ENCODE measurements around the gene PGPEP1.
"Not testable (repeated sequence)": the region's sequence is repeated elsewhere in the genome, so short reads cannot be mapped to it uniquely, and the experiment has no call there.

Gene PGPEP1

DNA sequence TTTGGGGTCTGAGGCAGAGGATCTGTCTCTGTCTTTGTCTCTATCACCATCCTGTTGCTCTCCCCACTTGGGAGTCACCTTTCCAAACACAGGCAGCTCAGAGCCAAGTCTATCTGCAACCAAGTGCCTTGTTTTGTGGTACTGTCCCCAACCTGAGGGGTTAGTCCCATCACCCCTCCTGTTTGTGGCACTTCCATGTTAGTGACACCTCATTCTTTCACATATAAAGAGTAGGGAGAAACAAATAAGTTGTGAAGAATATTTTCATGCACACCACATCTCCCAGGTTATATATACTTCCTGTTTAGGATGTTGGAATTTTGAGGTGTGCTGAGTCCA is 49.3 kb downstream of the PGPEP1 start:
- DNase-seq (ENCODE audit: low read depth in 3 of 3, low spot score in 1 of 3) = no peak

DNA sequence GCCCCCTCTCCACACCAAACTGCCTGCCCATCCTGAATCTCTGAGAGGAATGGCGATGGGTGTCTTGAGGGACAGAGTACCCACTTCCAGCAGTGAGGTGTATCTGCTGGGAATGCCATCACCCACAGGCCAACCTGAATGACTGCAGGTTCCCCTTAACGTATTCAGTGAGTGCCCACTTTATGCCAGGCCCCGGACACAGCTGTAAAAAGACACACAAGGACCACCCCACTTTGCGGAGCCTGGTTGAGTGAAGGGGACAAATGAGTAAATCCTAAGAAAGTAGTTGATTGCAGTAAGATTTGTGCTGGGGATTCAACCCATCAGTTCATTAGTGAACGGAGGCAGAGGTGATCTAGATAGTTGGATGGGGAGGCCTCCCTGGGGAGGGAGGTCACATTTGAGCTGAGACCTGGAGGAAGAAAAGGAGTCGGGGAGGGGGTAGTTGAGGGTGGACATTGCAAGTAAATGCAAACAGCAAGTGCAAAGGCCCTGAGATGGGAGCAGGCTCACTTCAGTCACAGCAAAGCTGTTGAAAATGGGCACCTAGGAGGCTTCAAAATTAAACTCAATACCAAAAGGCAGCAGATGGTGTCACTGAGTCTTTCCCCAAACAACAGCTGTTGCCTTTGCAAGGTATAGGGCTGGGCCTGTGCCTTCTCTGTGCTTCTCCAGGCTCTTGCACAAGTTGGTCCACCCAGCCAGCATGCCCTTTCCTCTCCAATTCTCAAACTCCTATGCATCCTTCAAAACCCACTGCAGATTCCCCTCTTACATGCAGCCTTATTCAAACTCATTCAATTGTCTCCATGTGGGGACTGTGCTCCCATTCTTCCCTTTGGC is 49.9 kb downstream of the PGPEP1 start:
- no peak for DNase-seq (ENCODE audit: low read depth in 3 of 3, low spot score in 1 of 3)

DNA sequence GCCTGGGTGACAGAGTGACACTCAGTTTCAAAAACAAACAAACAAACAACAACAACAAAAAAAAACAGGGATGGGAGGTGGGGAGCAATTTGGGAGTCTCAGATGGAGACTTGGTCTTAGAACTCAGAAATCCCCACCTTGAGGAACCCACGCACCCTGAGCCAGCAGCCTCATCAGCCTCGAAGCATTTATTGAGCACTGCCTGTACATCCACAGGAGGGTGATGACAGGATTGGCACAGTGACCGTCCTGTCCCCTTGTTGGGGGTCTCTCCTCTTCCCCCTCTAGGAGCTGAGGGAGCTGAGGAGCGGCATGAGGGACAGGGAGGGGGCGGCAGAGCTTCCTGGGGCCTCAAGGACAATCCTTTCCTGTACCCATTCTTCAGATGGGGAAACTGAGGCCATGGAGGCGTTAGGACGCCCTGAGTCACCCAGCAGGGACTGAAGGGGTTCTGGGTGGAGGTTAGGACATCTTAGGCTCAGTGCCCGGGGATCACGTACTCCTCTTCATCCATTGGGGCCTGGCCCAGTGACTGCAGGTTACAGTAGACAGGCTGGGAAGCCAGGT is 51.2 kb downstream of the PGPEP1 start:
- no peak for DNase-seq (ENCODE audit: low read depth in 3 of 3, low spot score in 1 of 3)

DNA sequence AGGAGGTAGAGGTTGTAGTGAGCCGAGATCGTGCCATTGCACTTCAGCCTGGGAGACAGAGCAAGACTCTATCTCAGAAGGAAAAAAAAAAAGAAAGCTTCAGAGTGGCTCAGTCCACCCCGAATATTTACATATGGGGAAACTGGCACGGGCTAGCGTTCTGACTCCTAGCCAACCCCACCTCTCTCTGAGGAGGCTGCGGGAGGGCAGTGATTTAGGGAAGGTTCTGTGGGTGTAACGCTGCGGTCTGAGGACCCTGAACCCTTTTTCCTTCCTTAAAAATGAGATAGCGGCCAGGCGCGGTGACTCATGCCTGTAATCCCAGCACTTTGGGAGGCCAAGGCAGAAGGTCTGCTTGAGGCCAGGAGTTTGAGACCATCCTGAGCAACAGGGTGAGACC is 52.0 kb downstream of the PGPEP1 start:
- DNase-seq (ENCODE audit: low read depth in 3 of 3, low spot score in 1 of 3) = no peak

DNA sequence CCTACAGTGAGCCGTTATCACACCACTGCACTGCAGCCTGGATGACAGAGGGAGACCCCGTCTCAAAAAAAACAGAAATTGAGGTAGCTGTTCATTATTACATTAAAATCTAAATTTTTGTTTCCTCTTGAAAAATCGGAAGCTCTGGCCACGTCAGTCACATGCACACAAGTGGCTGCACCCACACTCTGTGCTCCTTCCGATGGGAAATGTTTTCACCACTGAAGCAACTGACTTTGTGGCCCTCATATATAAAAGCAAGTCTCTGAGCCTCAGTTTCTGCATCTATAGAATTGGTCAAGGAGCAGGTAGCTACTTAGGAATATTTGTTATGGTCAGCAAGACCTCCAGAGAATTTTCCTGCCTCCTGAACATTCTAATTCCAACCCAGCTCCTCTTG is 52.5 kb downstream of the PGPEP1 start:
- no peak for DNase-seq (ENCODE audit: low read depth in 3 of 3, low spot score in 1 of 3)

DNA sequence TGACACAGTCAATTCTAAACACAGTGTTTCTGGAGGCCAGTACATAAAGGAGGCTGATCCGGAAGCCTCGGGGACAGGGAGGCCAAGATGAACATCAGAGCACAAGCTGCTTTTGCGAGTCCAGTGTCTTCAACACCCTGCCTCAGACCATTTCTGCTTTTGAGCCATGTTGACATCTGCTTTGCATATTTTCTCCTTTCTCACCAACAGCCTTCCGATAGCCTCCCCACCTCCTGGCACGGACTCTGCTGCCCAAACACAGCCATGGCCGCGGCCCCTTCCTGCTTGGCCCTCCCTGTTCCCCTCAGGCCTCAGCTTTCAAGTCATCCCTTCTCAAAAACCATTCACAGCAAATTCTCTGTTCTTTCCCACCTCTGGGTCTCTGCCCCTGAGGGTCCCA is 53.4 kb downstream of the PGPEP1 start:
- DNase-seq (ENCODE audit: low read depth in 3 of 3, low spot score in 1 of 3) = no peak

DNA sequence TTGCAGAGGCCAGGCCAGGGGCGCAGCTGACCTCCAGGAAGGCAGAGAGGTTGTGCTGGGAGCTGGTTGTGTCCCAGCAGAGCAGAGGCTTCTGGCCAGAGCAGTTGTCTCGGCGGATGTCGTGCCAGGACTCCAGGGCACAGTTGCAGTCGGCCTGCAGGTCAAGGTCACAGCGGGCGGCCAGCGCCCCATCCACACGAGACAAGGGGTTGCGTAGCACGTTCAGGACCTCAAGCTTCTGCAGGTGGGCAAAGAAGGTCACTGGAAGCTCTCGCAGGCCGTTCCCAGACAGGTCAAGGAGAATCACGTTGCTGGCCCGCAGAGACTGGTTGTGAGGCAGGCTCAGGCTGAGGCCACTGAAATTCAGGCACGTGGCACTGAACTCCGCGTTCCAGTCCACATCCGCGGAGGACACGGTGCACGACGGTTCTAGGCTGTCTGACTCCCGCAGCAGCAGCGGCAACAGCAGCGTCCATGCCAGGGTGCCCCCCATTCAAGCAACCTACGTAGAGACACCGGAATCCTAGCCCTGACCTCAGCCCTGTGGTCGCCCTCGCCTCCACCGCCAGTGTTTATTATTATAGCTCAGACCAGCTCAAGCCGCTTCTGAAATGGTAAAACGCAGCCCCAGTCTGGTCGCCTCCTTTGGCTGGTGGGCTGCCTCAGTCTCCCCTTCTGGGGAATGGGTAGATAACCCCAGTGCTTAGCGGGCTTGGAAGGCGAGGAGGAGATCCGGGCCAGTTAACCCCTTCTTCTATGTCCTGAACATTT is 56.3 kb downstream of the PGPEP1 start:
- DNase-seq (ENCODE audit: low read depth in 3 of 3, low spot score in 1 of 3) = no peak

DNA sequence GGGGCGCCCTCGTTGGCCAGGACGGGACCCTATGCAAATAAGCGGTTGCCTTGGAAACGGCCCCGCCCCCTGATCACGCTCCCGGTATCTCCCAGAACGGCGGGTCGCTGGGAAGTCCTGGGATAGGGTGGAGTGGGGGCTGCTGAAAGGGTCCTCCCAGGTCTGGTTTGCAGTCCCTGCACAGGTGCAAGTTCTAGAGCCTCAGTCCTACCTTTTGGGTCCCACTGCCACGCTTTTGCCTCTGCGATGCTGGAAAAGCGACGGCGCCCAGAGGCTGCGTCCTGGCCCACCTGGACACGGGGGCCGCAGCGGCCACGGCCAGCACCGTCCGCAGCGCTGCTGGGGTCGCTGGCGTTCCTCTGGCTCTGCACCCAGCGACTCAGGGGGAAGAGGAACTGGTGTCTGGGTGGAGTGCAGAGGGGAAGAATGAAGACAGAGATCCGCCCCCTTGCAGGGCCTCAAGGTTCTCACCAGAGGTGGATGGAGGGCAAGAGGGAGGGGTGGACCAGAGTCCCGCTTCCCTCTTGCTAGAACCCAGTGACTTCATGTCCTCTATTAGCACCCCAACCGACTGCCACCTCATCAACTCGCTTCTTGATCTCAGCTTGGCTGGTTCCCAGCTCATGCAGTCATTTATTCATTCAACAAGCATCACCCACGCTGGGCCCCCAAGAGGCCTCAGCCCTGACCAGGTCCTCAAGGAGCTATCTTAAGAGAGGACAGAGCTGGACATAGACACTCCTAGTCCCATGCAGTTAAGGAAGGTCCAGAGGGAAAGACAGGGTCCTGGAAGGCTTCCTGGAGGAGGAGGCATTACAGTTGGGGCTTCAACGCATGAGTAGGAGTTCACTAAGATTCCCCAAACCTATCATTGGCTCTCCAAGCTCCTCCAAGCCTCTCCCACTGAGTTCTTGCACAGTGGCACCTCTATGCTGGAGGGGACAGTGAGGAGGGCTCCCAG is 57.1 kb downstream of the PGPEP1 start, which contains the start of gene LRRC25:
Gene LRRC25 (minus strand): TSS at position 381 of the 961 bp plus-strand sequence. CDS start 659 bp downstream, outside the sequence.
- no peak for DNase-seq (ENCODE audit: low read depth in 3 of 3, low spot score in 1 of 3)

DNA sequence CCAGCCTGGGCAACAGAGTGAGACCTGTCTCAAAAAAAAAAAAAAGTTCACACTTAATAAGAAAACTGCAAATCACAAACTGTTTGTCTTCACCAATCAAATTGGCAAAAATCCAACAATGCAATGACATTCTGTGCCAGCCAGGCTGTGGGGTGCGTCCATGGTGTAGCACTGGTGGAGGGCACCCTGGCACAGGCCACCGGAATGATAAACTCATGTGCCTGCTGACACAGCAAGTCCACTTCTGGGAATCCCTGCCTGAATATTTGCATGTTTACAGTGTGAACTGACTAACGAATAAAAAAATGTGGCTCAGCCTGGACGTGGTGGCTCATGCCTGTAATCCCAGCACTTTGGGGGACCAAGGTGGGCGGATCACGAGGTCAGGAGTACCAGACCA is 58.6 kb downstream of the PGPEP1 start:
- no peak for DNase-seq (ENCODE audit: low read depth in 3 of 3, low spot score in 1 of 3)

DNA sequence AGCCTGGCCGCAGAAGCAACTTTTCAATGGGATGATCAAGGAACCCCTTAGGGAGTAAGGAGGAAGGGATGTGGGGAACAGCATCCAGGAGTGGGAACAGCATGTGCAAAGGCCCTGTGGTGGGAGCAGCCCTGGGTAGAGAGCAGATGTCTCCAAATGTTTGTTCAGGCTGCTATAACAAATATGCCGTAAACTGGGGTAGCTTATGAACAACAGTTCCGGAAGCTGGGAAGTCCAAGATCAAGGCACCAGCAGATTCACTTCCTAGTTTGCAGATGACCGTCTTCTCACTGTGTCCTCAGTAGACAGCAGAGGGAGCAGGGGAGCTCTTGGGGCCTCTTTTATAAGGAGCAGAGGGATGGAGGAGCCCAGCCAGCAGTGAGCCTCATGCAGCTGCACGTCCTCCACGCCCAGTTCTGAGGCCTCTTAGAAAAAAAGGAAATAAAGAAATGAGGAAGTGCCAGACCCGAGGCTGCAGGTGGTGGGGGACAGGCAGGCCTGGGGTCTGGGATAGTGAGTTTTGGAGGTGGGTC is 61.2 kb downstream of the PGPEP1 start:
- DNase-seq (ENCODE audit: low read depth in 3 of 3, low spot score in 1 of 3) = no peak

DNA sequence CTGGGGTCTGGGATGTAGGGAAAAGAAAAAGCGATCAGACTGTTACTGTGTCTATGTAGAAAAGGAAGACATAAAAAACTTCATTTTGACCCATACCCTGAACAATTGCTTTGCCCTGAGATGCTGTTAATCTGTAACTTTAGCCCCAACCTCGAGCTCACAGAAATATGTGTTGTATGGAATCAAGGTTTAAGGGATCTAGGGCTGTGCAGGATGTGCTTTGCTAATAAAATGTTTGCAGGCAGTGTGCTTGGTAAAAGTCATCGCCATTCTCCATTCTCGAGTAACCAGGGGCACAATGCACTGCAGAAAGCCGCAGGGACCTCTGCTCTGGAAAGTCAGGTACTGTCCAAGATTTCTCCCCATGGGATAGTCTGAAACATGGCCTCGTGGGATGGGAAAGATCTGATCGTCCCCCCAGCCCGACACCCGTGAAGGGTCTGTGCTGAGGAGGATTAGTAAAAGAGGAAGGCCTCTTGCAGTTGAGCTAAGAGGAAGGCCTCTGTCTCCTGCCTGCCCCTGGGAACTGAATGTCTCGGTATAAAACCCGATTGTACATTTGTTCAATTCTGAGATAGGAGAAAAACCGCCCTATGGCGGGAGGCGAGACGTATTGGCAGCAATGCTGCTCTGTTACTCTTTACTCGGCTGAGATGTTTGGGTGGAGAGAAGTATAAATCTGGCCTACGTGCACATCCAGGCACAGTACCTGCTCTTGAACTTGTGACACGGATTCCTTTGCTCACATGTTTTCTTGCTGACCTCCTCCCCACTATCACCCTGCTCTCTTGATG is 62.3 kb downstream of the PGPEP1 start:
- not testable (repeated sequence) for DNase-seq (ENCODE audit: low read depth in 3 of 3, low spot score in 1 of 3)

DNA sequence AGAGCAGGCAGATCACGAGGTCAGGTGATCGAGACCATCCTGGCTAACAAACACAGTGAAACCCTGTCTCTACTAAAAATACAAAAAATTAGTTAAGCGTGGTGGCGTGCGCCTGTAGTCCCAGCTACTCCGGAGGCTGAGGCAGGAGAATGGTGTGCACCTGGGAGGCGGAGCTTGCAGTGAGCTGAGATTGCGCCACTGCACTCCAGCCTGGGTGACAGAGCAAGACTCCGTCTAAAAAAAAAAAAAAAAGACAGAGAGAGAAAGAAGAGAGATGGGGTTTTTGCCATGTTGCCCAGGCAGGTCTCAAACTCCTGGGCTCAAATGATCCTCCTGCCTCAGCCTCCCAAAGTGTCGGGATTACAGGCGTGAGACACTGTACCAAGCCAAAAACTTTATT is 65.4 kb downstream of the PGPEP1 start:
- DNase-seq (ENCODE audit: low read depth in 3 of 3, low spot score in 1 of 3) = not testable (repeated sequence)

DNA sequence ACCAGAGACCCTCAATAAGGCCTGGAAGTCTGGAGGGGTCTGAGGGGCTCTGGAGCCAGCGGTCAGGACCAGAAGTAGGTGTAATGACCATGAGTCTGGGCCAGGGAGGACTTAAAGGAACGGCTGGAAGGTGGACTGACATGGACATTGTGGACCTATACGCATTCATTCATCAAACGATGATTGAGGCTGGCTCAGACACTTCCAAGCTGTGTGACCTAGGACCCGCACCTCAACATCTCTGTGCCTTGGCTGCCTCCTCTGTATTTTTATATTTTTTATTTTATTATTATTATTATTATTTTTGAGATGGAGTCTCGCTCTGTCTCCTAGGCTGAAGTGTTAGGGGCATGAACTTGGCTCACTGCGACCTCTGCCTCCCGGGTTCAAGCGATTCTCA is 66.4 kb downstream of the PGPEP1 start:
- no peak for DNase-seq (ENCODE audit: low read depth in 3 of 3, low spot score in 1 of 3)

DNA sequence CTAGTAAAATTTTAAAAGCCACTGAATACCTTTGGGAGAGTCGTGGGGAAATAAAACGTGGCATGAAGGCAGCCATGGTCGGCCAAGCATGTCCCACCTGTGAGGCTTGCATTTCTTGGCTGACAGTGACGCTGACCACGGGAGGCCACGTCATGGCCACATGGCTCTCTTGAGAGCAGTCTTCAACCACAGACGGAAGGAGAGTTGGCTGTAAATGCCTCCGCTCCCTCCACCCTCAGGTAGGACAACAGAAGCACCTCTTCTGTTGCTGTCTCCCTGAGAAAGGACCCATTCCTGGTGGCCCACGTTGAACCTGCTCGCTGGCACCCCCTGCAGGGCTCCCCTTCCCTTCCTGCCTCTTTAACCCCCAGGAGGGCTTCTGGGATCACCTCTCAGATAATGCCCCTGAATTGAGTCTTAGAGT is 67.7 kb downstream of the PGPEP1 start:
- DNase-seq (ENCODE audit: low read depth in 3 of 3, low spot score in 1 of 3) = no peak

DNA sequence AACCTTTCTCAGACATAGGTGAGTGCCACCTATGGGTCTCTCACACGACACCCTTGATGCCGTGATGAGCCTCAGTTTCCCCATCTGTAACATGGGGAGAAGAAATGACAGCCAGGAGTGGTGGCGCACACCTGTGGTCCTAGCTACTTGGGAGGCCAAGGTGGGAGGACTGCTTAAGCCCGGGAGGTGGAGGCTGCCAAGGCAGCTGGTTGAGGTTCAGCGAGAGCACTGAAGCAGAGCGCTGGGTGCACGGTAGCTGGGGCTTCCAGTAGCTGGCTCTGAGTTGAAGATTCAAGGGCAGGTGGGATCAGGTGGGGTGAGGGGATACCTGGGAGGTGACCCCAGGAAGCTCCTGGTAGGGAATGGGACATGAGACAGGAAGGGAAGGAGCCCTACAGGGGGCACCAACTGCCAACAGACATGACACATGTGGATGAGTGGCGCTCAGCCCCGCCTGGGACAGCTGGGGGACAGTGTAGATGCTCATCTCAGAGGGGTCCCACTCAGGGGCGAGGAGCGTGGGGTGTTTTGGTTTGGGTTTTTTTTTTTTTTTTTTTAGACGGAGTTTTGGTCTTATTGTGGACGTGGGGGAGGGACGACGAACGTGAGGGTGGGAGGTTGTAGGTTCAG is 72.3 kb downstream of the PGPEP1 start:
- DNase-seq (ENCODE audit: low read depth in 3 of 3, low spot score in 1 of 3) = no peak

DNA sequence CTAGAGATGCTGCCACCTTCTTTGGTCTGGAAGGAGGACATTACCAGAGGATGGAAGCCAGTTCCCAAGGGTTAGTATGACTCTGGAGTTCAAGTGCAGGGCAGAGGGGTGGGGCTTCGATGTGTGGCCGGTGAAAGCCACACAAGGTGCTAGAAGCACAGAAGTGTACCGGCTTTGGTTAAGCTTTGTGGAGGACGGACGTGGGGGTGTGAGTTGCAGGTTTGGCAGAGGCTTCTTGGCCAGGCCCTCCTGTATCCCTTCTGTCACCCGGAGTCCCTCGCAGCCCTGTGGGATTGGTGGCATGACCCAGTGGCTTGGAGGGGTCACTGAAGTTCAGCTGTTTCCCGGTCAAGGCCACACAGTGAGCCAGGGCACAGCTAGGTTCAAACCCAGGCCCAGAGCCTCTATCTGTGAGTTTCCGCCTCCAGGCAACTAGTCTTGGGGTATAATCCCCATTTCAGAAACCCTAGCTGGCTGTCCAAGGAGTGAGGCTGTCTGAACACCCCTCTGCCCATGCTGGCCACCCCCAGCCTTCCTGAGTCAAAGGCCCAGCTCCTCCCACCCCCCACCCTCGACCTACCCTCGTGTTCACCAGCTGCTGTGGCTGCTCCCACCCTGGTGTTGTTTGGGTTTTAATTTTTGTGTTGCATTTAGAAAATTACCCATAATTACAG is 74.2 kb downstream of the PGPEP1 start:
- DNase-seq (ENCODE audit: low read depth in 3 of 3, low spot score in 1 of 3) = no peak

DNA sequence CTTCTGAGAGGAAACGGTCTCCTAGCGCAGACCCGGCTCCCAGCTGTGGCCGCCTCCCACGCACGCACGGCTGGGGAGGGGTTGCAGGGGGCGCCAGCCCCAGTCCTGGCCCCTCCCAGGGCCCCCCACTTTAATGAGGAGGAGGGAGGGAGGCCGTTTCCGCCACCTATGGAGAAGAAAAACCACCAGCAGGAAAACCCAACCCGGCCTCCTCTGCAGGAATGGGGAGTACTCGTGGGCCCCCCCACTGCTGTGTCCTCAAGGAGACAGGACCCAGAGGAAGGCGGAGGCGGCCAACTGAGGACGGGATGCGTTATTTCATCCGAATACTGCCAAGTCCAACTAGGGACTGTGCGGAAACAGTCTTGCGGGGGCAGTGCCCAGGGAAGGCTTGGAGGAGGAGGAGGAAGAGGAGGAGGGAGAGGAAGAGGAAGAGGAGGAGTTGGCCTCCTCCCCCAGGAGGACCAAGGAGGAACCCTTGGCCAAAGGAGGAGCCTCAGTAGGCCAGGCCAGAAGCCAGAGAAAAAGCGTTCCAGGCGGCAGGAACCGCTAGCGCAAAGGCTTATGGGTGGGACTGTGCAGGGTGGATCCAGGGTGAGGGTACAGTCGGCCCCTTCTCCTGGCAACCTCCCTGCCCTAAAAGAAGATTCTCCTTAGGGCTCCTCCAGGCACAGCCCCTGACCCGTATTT is 74.9 kb downstream of the PGPEP1 start:
- DNase-seq (ENCODE audit: low read depth in 3 of 3, low spot score in 1 of 3) = no peak

DNA sequence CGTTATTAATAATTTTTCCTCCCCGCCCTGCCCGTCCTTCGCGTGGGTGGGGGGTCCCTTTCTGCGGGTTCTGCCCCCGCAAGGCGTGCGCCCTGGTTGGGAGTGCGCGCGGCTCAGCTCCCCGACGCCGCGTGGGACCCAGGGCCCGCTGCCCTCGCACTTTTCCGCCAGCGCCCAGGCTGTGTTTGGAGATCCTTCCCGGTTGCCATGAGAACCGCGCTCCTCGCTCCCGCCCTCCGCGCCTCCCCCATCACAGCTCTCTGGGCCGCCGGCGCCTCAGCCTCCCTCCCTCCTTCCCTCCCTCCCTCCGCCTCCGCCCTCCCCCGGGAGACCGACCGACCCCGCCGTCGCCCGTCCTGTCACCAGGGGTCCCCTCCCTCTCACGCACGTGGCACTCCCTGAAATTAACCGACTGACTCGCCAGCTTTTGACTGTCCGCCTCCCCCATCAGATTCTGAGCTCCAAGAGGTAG is 76.4 kb downstream of the PGPEP1 start:
- no peak for DNase-seq (ENCODE audit: low read depth in 3 of 3, low spot score in 1 of 3)
